Right kidney (tissue), 9 donors: ENCODE measurements around the gene MRPL2.

Experiments used
- DNase-seq: peaks from one replicate; pipeline ENCODE4 v3.0.0-alpha.2; 2016
- long read RNA-seq, 8 donors: transcript quantifications; one replicate each; lab custom pipeline, GENCODE V29; 2026

MRPL2 gene
- long read RNA-seq, donor 1, transcript MRPL2-203 (2 exons, 689 nt), result minor isoform, 5 of 47 reads
- long read RNA-seq, donor 1, transcript MRPL2-202 (7 exons, 1,588 nt), result major isoform, 22 of 47 reads
- long read RNA-seq, donor 1, transcript MRPL2-206 (2 exons, 428 nt), result minor isoform, 6 of 47 reads
- long read RNA-seq, donor 1, partial matches to known transcripts, result 6 of 47 reads
- long read RNA-seq, donor 1, other reads (novel, unspliced or antisense), result 0 of 47 reads
- long read RNA-seq, donor 2, transcript MRPL2-203 (2 exons, 689 nt), result minor isoform, 5 of 21 reads
- long read RNA-seq, donor 2, transcript MRPL2-206 (2 exons, 428 nt), result minor isoform, 5 of 21 reads
- long read RNA-seq, donor 2, transcript MRPL2-202 (7 exons, 1,588 nt), result major isoform, 8 of 21 reads
- long read RNA-seq, donor 2, partial matches to known transcripts, result 0 of 21 reads
- long read RNA-seq, donor 2, other reads (novel, unspliced or antisense), result 0 of 21 reads
- long read RNA-seq, donor 3, transcript MRPL2-203 (2 exons, 689 nt), result minor isoform, 5 of 17 reads
- long read RNA-seq, donor 3, transcript MRPL2-202 (7 exons, 1,588 nt), result major isoform, 6 of 17 reads
- long read RNA-seq, donor 3, partial matches to known transcripts, result 0 of 17 reads
- long read RNA-seq, donor 3, other reads (novel, unspliced or antisense), result 0 of 17 reads
- long read RNA-seq, donor 4, transcript MRPL2-202 (7 exons, 1,588 nt), result major isoform, 5 of 18 reads
- long read RNA-seq, donor 4, transcript MRPL2-203 (2 exons, 689 nt), result major isoform, 5 of 18 reads
- long read RNA-seq, donor 4, partial matches to known transcripts, result 0 of 18 reads
- long read RNA-seq, donor 4, other reads (novel, unspliced or antisense), result 0 of 18 reads
- long read RNA-seq, donor 5, transcript MRPL2-208 (3 exons, 570 nt), result minor isoform, 6 of 42 reads
- long read RNA-seq, donor 5, transcript MRPL2-203 (2 exons, 689 nt), result minor isoform, 7 of 42 reads
- long read RNA-seq, donor 5, transcript MRPL2-202 (7 exons, 1,588 nt), result major isoform, 12 of 42 reads
- long read RNA-seq, donor 5, partial matches to known transcripts, result 16 of 42 reads
- long read RNA-seq, donor 5, other reads (novel, unspliced or antisense), result 0 of 42 reads
- long read RNA-seq, donor 6, transcript MRPL2-203 (2 exons, 689 nt), result major isoform, 9 of 37 reads
- long read RNA-seq, donor 6, transcript MRPL2-202 (7 exons, 1,588 nt), result minor isoform, 7 of 37 reads
- long read RNA-seq, donor 6, partial matches to known transcripts, result 10 of 37 reads
- long read RNA-seq, donor 6, other reads (novel, unspliced or antisense), result 0 of 37 reads
- long read RNA-seq, donor 7, transcript MRPL2-202 (7 exons, 1,588 nt), result major isoform, 14 of 47 reads
- long read RNA-seq, donor 7, transcript MRPL2-208 (3 exons, 570 nt), result minor isoform, 12 of 47 reads
- long read RNA-seq, donor 7, transcript MRPL2-203 (2 exons, 689 nt), result minor isoform, 7 of 47 reads
- long read RNA-seq, donor 7, partial matches to known transcripts, result 5 of 47 reads
- long read RNA-seq, donor 7, other reads (novel, unspliced or antisense), result 0 of 47 reads
- long read RNA-seq, donor 8, transcript MRPL2-208 (3 exons, 570 nt), result minor isoform, 8 of 32 reads
- long read RNA-seq, donor 8, transcript MRPL2-203 (2 exons, 689 nt), result minor isoform, 8 of 32 reads
- long read RNA-seq, donor 8, transcript MRPL2-202 (7 exons, 1,588 nt), result major isoform, 11 of 32 reads
- long read RNA-seq, donor 8, partial matches to known transcripts, result 0 of 32 reads
- long read RNA-seq, donor 8, other reads (novel, unspliced or antisense), result 0 of 32 reads

DNA sequence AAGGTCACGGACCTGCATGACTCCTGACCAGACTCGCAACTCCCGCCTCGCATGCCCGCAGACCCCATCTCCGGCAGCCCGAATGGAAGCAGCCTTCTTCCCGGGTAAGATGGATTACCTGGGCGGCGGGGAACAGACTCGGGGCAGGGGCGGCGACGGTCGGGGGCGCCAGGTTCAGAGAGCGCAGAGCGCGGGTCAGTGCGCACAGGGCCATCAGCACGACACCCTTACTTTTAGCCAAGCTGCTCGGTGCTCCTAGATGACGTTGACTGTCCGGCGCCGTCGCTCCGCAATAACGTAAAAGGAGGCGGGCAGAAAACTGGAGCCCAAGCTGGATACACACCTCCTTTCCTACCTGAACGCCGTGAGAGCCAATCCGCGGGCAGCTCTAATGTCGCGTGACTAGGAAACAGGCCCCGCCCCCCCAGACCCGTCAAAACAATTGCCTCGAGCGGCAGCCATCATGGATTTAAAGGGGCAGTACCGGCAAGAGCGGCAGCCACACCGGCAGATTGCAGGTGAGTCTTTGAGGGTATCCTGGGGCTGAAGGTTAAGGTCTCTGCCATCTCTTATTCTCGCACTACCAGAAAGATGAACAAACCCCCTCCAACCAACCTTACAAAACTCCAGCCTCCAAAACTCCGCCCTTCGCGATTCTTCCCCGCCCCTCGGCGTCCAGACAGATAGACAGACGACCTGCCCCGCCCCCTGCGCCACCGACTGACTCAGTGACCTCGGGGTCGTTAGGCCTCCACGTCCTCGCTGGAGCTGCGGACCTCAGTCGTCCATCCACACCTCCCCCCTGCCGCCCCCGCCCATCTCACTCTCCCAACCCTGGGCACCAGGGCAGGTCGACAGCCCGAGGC lies at the start of gene MRPL2, which contains the start of gene KLC4:
Gene MRPL2 (minus strand): TSS at position 267 of the 866 bp plus-strand sequence. CDS start 53 bp downstream, at position 214.
Gene KLC4 (plus strand): TSS at position 464 of the 866 bp plus-strand sequence. CDS start 1,705 bp downstream, outside the sequence.
- peak; percentile 94 for DNase-seq

DNA sequence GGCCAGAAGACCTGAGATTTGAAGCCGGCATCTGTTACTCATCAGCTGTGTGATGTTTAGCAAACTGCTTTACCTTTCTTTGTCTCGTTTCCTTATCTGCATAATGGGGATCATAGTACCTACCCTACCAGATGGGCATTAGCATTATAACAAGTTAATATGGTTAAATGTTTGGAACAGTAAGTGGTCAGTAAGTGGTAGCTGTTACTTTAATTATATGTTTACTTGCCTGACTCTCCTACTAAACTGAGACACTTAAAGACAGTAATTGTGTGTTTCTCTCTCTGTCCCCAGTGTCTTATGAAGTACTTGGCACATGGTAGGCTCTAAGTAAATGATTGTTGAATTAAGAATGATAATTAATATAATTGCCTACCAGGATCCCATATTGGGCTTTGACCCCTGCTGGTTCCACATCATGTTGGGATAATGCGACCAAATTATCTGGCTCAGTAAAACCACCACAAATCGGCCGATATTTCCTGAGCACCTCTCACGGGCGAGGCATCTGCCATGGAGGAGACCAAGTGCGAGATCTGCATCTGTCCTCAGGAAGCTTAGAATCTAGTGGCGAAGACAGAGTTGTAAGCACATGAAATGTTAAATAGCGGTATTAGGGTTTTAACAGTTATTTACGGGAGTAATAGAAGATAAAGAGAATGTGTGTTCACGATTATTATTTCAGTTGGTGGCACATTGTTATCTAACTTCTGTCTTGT lies 48.3 kb upstream of the MRPL2 start:
- no peak for DNase-seq

- no peak for DNase-seq
These were observed 46.4 kb upstream of the MRPL2 start for GRCh38 chr6:43105538-43106222.

DNA sequence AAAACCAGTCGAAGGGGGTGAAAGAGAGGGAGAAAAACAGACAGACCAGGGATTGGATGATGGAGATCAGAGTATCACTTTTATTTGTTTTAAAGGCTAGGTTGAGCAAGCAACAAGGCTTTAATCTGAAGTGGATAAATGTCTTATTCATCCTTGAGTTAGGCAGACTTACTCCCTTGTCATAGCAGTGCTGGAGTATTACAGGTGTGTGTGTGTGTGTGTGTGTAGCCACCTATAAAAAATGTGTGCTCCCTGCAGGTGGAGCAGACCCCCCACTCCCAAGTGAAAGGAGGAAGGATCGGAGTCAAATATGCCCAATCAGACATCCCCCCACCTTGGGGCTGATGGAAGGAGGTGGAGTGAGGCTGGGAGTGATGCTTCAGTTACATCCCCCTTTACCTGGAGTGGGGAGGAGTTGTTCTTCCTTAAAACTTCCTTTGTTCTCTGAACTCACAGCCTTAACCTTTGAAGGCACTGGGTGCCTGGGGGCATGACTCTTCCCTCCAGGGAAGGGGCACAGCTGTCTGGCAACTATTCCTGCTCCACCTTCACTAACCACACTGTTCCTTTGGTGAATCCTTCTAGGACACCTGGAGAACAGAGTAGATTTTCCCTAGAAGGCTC lies 44.1 kb upstream of the MRPL2 start:
- DNase-seq, result no peak

DNA sequence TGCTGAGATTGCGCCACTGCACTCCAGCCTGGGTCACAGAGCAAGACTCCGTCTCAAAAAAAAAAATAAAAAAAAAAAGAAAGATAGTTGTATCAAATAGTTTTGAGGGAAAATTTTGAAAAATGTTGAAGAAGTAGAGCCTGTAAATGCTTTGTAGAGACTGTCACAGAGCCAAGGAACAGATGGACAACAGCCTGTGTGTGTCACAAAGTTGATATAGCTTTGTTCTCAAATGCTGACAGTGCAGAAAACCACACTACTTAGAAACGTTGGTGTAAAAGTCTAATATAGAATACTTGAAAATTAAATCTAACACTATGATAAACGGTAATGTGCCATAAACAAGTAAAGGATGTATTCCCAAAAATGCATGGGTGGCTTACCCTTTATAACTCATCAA lies 42.3 kb upstream of the MRPL2 start:
- no peak for DNase-seq

DNA sequence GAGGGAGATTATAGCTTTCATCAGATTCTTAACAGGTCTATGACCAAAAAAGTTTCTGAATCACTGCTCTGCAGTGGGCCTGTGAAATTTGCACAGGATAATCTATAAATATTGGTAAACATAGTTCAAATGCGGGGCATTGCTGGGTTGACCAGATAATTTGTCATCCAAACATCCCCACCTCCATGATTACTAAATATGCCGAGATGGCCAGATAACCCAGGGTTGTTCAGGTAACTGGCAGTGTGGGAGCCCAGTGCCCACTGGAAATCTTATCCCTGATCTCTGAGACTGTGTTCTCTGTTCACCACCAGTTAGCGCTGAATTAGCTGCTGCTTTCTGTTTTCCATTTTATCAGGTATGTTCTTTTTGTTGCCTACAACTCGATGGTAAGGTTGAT lies 38.3 kb upstream of the MRPL2 start:
- DNase-seq, result no peak

DNA sequence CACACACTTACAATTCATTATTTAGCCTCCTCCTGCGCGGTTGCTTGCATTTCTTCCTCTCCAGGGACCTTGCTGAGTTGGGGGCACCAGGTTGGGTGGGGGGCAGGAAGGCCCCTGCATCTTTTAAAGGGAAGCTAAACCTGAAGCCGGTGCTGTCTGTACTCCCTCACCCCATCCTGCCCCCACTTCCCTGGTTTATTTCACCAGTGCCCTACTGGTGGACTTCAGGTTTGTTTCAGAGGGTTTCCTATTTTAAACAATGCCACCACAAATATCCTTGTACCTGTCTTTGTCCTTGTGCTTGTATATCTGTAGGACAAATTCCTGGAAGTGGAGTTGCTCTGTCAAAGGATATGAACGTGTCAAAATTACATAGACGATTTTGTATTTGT lies 37.9 kb upstream of the MRPL2 start:
- no peak for DNase-seq

GRCh38 chr6:43096451-43097097 lies 37.3 kb upstream of the MRPL2 start:
- peak; percentile 57 for DNase-seq

DNA sequence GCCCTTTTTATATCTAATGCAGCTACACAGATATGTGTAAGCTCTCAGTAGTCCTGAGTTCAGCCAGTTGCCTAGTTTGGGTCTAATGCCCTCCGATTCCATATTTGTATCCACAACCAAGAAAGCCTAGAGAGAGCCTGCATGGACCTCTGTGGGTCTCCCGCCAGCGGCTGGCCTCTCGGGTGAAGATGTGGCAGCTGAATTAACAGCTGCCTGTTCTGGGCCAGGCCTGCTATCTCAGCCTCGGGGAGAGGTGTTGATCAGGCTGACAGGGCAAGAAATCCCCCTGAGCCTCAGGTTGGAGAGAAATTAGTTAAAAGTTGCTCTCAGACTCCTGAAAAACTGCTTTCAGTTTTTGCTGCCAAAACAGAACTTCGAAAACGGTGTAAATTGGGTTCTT lies 36.7 kb upstream of the MRPL2 start:
- no peak for DNase-seq

DNA sequence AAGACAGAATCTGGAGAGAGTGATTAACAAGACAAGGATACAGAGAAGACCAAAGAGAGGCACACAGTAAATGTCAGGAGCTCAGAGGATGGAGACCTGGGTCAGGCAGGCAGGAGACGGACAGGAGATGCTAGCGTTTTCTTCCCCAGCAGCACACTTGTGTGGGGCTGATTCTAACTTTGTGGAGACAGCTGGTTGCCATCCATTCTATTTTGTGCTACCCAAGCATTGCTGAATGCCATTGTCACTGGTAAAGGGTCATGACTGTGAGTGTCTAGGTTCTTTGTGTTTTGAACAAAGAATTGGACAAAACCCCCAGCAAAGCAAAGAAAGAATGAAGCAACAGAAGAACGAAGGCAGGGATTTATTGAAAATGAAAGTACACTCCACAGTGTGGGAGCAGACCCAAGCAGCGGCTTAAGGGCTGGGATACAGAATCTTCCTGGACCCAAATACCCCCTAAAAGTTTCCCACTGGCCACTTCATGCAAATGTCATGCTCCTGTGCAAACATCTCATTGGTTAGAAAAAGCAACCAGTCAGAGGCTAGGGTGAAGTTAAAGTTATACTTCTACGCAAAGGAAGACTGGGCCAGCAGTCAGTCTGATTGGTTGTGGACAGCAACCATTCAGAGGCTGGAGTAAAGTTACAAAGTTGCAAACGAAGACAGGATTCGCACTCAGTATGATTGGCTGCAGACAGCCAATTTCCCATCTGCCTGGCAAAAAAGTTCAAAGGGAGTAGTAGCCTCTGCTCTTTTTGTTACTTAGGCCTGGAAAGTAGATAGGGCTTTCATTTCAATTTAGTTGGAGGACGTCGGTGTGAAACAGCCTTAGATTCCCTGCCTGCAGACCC lies 34.4 kb upstream of the MRPL2 start:
- DNase-seq, result no peak

GRCh38 chr6:43092635-43093034 lies 33.4 kb upstream of the MRPL2 start:
- DNase-seq, result no peak

DNA sequence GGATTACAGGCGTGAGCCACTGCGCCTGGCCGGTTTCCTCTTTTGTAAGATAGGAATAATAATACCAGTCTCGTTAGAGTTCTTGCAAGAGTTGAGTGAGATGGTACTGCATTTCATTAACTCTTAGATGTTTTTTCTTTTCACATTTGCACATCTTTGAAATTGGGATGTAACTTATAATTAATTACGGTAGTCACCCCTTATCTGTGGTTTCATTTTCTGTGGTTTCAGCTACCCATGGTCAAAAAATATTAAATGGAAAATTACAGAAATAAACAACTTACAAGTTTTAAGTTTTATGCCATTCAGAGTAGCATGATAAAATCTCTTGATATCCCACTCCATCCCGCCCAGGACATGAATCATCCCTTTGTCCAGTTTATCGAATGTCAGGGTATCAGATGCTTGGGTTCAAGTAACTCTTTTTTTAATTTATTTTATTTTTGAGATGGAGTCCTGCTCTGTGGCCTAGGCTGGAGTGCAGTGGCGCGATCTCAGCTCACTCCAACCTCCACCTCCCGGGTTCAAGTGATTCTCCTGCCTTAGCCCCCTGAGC lies 32.3 kb upstream of the MRPL2 start:
- DNase-seq, result no peak

DNA sequence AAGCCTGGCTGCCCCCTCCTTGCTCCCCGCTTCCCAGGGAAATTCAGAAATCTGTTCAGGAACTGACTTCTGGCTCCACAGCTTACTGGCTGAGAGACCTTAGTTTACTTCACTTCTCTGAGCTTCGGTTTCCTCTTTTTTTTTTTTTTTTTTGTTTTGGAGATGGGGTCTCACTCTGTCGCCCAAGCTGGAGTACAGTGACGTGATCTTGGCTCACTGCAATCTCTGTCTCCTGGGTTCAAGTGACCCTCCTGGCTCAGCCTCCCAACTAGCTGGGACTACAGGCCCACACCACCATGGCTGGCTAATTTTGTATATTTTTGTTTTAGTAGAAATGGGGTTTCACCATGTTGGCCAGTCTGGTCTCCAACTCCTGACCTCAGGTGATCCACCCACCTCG lies 31.8 kb upstream of the MRPL2 start:
- no peak for DNase-seq

GRCh38 chr6:43090559-43090956 lies 31.3 kb upstream of the MRPL2 start:
- DNase-seq, result no peak

GRCh38 chr6:43089874-43090558 lies 30.8 kb upstream of the MRPL2 start:
- DNase-seq, result peak; percentile 67

DNA sequence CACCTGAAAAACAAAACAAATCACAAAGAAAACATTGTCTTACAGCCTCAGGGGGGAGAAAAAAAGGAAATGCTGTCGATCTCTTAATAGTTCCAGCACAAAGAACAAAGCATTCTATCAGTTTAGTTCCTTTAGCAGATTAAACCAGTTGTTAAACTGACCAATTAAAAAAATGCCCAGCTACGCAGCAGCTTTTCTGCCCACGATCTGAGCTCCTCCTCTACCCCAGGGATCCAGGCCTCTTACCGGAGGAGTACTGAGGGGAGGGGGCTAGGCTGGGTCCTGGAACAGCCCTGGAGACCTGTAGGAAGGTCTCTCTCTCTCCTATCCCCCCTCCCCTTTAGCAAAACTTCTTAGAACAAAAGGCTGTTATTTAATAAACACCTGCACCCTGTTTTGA lies 30.2 kb upstream of the MRPL2 start:
- DNase-seq, result no peak
